HG02981 (cell line): Measurements from ENCODE around the gene KIF25.
"Not testable (repeated sequence)": the region's sequence is repeated elsewhere in the genome, so short reads cannot be mapped to it uniquely, and the experiment has no call there.

Experiments used
- ATAC-seq: cut with Tn5 transposase; IDR thresholded peaks from one replicate; pipeline ENCODE4 v1.9.1; 2021; ENCODE audit warnings: mild to moderate bottlenecking, moderate library complexity; ENCODE audit not compliant: unreplicated experiment

Gene KIF25

GRCh38 chr6:167993169-167993568 lies 4.3 kb upstream of the KIF25 start:
- ATAC-seq: no peak

GRCh38 chr6:167993831-167994230 lies 3.6 kb upstream of the KIF25 start:
- no peak for ATAC-seq

DNA sequence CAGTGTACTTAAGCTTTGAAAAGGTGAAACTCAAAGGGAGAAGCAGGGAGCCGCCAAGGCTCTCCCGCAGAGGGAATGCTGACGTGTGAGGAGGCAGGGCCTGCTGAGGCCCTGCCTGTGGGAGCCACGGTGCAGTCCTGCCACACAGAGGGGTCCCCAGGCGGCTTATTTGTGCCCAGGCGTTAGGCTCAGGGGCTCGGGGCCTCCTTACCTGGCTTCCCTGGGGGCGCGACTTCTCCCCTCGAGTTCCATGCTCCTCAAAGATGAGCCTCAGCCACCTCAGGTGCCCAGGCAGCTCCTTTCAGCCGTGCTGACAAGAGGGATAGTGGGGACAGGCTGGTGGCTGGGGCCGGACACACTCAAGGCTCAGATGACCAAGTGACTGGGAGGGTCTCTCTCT lies 2.2 kb upstream of the KIF25 start:
- ATAC-seq: no peak

GRCh38 chr6:167995731-167996151 lies 1.7 kb upstream of the KIF25 start:
- ATAC-seq: no peak

- ATAC-seq: no peak
These were observed 859 bp upstream of the KIF25 start for GRCh38 chr6:167996424-167997199.

DNA sequence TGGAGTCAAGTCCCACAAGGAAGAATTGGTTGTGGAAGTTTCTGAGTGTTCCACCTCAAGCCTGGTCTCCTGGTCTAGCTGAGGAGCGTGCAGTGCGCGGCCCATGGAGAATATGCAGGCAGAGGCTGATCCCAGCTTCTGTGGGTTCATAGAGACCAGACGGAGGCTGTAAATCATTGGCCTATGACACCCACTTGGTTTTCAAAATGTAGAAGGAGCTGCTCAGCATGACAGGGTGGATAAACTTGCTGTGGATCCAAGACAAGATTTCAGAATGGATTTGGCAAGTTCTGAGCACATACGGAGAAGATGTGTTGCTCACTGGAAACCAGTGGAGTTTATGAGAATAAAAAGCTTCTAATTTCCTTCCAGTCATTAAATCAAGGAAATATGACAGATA lies 744 bp downstream of the KIF25 start:
- ATAC-seq: no peak

- ATAC-seq: no peak
These were observed 2.9 kb downstream of the KIF25 start for GRCh38 chr6:168000198-168001028.

- ATAC-seq: no peak
These were observed 3.5 kb downstream of the KIF25 start for GRCh38 chr6:168001029-168001332.

- ATAC-seq: not testable (repeated sequence)
These were observed 4.0 kb downstream of the KIF25 start for GRCh38 chr6:168001514-168001913.

GRCh38 chr6:168002804-168003203 lies 5.3 kb downstream of the KIF25 start:
- no peak for ATAC-seq

- no peak for ATAC-seq
These were observed 6.6 kb downstream of the KIF25 start for GRCh38 chr6:168004023-168004422.

DNA sequence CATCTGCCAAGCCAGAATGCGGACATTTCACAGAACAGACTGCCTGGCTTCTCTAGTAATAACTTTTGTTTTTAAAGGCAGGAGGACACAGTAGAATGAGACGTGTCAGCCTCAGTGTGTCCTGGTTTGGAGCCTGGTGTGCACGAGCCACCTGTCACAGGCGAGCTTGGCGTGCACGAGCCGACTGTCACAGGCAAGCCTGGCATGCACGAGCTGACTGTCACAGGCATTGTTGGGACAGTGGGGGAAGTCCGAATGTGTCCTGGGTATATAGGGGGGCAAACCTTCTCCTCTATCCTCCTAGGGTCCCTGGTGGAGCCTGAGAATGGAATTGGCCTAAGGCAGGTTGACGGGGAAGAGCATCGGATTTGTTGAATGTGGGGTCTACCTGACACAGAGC lies 7.5 kb downstream of the KIF25 start:
- ATAC-seq: no peak

- ATAC-seq: no peak
These were observed 8.3 kb downstream of the KIF25 start for GRCh38 chr6:168005796-168006195.

DNA sequence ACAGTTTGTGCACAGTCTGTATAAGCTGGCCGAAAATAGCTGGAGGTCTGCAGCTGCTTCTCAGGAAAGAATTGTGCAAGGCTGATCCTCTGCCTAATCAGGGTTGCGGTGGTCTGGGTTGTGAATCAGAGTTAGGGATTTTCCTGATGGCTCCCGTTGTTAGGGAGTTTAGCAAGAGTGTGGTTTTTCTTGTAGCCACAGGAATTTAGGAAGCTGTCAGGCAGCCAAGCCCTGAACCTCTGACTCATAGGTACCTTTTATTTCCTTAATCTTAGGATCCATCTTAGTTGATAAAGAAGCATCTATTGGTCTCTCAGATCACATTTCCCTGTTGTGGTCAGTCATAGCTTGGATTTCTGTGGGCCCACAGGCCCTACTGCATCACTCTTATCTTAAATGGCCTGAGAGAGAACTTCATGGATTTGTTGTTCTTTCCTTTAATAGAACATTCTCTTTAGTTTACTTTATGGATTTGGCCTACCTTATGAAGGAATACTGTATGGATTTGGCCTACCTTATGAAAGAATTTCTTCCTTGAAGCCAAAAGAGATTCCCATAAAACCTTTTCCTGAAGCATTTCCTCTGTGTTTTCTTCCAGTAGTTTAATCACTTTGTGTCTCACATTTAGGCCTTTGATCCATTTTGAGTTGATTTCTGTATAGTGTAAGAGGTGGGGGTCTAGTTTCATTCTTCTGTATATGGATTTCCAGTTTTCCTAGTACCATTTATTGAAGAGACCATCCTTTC lies 10.3 kb downstream of the KIF25 start:
- ATAC-seq: no peak

DNA sequence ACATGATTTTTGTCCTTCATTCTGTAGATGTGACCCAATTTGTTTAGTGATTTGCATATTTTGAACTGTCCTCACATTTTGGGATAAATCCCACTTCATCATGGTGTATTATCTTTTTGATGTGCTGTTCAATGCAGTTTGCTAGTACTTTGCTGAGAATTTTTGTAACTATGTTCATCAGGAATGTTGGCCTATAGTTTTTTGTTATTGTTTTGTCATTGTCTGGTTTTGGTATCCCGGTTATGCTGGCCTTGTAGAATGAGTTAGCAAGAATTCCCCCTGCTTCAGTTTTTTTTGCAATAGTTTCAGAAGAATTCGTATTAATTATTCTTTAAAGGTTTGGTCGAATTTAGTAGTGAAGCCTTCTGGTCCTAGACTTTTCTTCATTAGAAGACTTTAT lies 11.9 kb downstream of the KIF25 start:
- ATAC-seq: no peak

DNA sequence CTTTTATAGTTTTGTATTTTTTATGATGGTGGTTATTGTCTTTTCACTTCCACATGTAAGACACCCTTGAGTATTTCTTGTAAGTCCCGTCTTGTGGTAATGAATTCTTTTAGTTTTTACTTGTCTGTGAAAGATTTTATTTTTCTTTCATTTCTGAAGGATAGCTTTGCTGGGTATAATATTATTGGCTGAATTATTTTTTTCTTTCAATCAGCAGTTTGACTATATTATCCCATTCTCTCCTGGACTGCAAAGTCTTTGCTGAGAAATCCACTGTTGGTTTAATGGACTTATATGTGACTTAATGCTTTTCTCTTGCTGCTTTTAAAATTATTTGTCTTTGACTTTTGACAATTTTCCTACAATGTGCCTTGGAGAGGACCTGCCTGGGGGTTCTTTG lies 13.8 kb downstream of the KIF25 start:
- no peak for ATAC-seq

DNA sequence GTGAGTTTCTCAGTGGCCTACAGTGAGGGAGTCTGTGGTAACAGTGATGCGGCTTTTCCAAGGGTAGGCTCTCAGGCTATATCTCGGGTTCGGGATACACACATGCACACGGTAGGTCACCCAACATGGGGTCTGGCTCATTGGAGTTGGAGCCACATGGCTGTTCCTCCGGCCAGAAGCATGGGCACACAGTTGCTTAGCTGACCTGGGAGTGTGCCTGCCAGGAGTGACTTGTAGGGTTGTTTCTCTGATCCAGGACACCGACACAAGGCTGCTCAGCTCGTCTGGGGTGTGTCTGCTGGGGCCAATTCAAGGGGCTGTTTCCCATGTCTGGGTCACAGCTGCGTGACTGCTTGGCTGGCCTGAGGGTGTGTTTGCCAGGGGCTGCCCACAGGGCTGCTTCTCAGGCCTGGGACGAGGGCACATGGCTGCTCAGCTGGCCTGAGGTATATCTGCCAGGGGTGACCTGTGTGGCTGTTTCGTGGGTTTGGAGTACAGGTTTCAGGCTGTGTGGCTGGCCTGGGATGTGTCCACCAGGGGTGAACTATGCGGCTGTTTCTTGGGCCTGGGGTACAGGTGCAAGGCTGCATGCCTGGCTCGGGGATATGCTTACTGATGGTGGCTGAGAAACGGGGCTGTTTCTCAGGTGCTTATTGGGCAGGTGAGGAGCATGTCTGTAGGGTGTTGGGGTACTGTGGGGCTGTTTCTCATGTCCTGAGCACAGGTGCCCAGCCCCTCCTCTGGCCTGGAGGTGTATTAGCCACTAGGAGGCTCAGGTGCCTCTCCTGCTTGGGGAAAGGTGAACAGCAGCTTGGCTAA lies 15.2 kb downstream of the KIF25 start:
- ATAC-seq: no peak

GRCh38 chr6:168013250-168013915 lies 15.9 kb downstream of the KIF25 start:
- ATAC-seq: no peak

GRCh38 chr6:168014428-168014827 lies 17.0 kb downstream of the KIF25 start:
- no peak for ATAC-seq

GRCh38 chr6:168015009-168015408 lies 17.5 kb downstream of the KIF25 start:
- ATAC-seq: no peak
